ENCODE measurements around the gene POC1A. TPM values are rescaled to one million over a fixed set of nuclear protein-coding genes. Genes with fewer than 3 reads are reported as not detected.

Gene POC1A
- total and polyA plus RNA-seq, 2 of the 4 experiments (the other 2 are of a cell fraction): 10.6 to 11.5 TPM

GRCh38 chr3:52197842-52198625, 43.8 kb upstream of the POC1A start, which contains the start of gene ALAS1:
Gene ALAS1, plus strand, starts transcription at chr3:52198160. Its CDS starts 1,082 bp downstream, at chr3:52199242.
- Histone ChIP-seq H3K27ac (ENCODE audit: insufficient read depth, low read length) (peak within 1 kb of the TSS; percentile 81), H3K18ac (ENCODE audit: low read depth, low read length) (peak within 1 kb of the TSS; percentile 73), H3K4me1 (ENCODE audit: control insufficient read depth, insufficient read depth, low read length) (peaks cover 36% of the 10 kb centered on the region), H2BK5ac (ENCODE audit: low read depth, low read length, poor library complexity, severe bottlenecking) (peak within 1 kb of the TSS; percentile 82), H3K56ac (ENCODE audit: extremely low read depth, insufficient read depth, low read length) (peak within 1 kb of the TSS; percentile 70), H2BK120ac (ENCODE audit: low read depth, low read length) (peak within 1 kb of the TSS; percentile 85), H3K36me3 (ENCODE audit: control insufficient read depth, insufficient read depth, low read length) (peaks cover 17% of the 10 kb centered on the region), H4K5ac (ENCODE audit: low read depth, low read length) (peak within 1 kb of the TSS; percentile 94), H3K9me1 (ENCODE audit: insufficient read depth, low read length) (peaks cover 33% of the 10 kb centered on the region), H3K14ac (replicated peaks; ENCODE audit: low read depth, low read length) (peak within 1 kb of the TSS; percentile 95), H4K20me1 (ENCODE audit: insufficient read depth, low read length) (peaks cover 12% of the 10 kb centered on the region), H3K4me2 (ENCODE audit: low read depth, low read length) (peak within 1 kb of the TSS; percentile 100), H4K8ac (ENCODE audit: low read depth in 2 of 2, low read length in 2 of 2) (peak within 1 kb of the TSS; percentile 84 to 96), H2AK9ac (replicated peaks; ENCODE audit: low read depth, low read length, poor library complexity) (peak within 1 kb of the TSS; percentile 96), H3K9me3 (ENCODE audit: control insufficient read depth, insufficient read depth, low read length) (no peaks in the 10 kb centered on the region), H2AFZ (replicated peaks; ENCODE audit: low read length, poor library complexity) (peak within 1 kb of the TSS; percentile 97), H3K23ac (ENCODE audit: low read depth, low read length) (peak within 1 kb of the TSS; percentile 78), H3K4me3 (ENCODE audit: insufficient read depth, low read depth, low read length) (peak within 1 kb of the TSS; percentile 85), H2BK20ac (ENCODE audit: low read depth, low read length) (peak within 1 kb of the TSS; percentile 81), H2AK5ac (ENCODE audit: low read depth, low read length) (peak within 1 kb of the TSS; percentile 93), H3K79me1 (ENCODE audit: low read depth in 1 of 2, low read length in 2 of 2) (peaks cover 21 to 54% of the 10 kb centered on the region in 2 experiments), H3K9ac (ENCODE audit: low read depth, low read length) (peak within 1 kb of the TSS; percentile 82), H2BK15ac (ENCODE audit: low read depth, low read length) (peak within 1 kb of the TSS; percentile 29; the same call in 2 of the 3 replicates), H3K27me3 (ENCODE audit: control insufficient read depth, insufficient read depth, low read length) (no peaks in the 10 kb centered on the region), H3K4ac (ENCODE audit: low read depth, low read length) (peak within 1 kb of the TSS; percentile 98), H4K91ac (ENCODE audit: insufficient read depth, low read depth, low read length) (peak within 1 kb of the TSS; percentile 96)
- intact Hi-C loops (cut with micrococcal nuclease) (loop anchor here (2.0 to 5.0 kb wide), 3 partner anchors 46 to 255 kb away; partner anchors contain the start of genes PARP3, POC1A and RPL29), dilution Hi-C loops (cut with HindIII; ENCODE audit: low sequenced_read_pairs, unreplicated experiment) (no loop called here), in situ Hi-C loops (cut with MboI; ENCODE audit: low sequenced_read_pairs) (no loop called here)
- POLR2A ChIA-PET (ENCODE audit: unreplicated experiment): interaction anchor here (0.6 kb wide), 1 partner anchor 1916 kb away, joined by 3 read pairs; no protein-coding TSS in a partner anchor
- BruUV-seq (replicated peaks): TSS peak; percentile 68
- ATAC-seq (ENCODE audit: low read depth) (peak; percentile 84), DNase-seq (peak; percentile 82)
- 0% methylated on average over 28 of the region's 71 CpGs; no CpG with 5 or more reads in 1 of the 2 experiments for WGBS, 2 experiments (ENCODE audit: extremely low coverage in 2 of 2, insufficient read length in 1 of 2)
- TF ChIP-seq SMC3 (IDR thresholded peaks at IDR 0.05; ENCODE audit: low read depth, low read length): peak; percentile 8; the same call in 1 of the 2 replicates
- TF ChIP-seq POLR2A (IDR thresholded peaks at IDR 0.05; ENCODE audit: low read depth, low read length): peak; percentile 91
- TF ChIP-seq MAZ (IDR thresholded peaks at IDR 0.05; ENCODE audit: borderline replicate concordance, low read depth, low read length): peak; percentile 62; the same call in 1 of the 2 replicates
- no peak for TF ChIP-seq RFX5 (IDR thresholded peaks at IDR 0.05; ENCODE audit: low read depth, low read length)
- no peak for TF ChIP-seq CTCF (conservative IDR thresholded peaks at IDR 0.05; ENCODE audit: low read depth, low read length)
- CTCF ChIA-PET: no interaction called here

Measured in IMR-90 (cell line).